AG04450 (cell line): ENCODE measurements around the gene INPP5D. TPM values are rescaled to one million over a fixed set of nuclear protein-coding genes. Genes with fewer than 3 reads are reported as not detected.
"Not testable (repeated sequence)": the region's sequence is repeated elsewhere in the genome, so short reads cannot be mapped to it uniquely, and the experiment has no call there.

Experiments
- CTCF ChIA-PET: fragments of 300-600, 350-600 bp; formaldehyde crosslinking; extraction: SDS; loops from one replicate; lab custom pipeline; 2022; ENCODE audit warnings: antibody characterized with exemption, inconsistent platforms; lab: Charles Lee
- POLR2A ChIA-PET: fragments of 350-600 bp; formaldehyde crosslinking; extraction: SDS; loops from one replicate; lab custom pipeline; 2021; ENCODE audit warnings: antibody characterized with exemption, inconsistent platforms; lab: Yijun Ruan, JAX
- DNase-seq: peaks from one replicate; pipeline ENCODE4 v3.0.0-alpha.2; 2011; ENCODE audit warnings: low read depth, low spot score
- H3K27ac ChIP-seq: one replicate; pipeline ENCODE4 v1.5.1; 2012; ENCODE audit warnings: low read depth, low read length, control low read depth
- H3K27me3 ChIP-seq: one replicate; pipeline ENCODE4 v1.6.0; 2012; ENCODE audit warnings: low read length; ENCODE audit not compliant: control insufficient read depth, insufficient read depth
- H3K4me3 ChIP-seq: 2 replicates; pipeline ENCODE4 v1.5.1; 2011; ENCODE audit warnings: mild to moderate bottlenecking, low read depth, low read length, control low read depth
- H3K9me3 ChIP-seq: 2 replicates; pipeline ENCODE4 v1.5.1; 2012; ENCODE audit warnings: low read length; ENCODE audit not compliant: control insufficient read depth, insufficient read depth
- polyA plus RNA-seq: library from polyadenylated mRNA; depleted of rRNA; stranded (reverse); fragments of >200 nt; gene quantifications from 2 replicates; pipeline ENCODE4 v1.2.3, GENCODE V29; 2011
- TF ChIP-seq, protein P1 (sequence below): IDR thresholded peaks from 2 replicates; pipeline ENCODE4 v1.5.1; 2011; ENCODE audit warnings: low read depth, low read length, control low read depth, inconsistent platforms

Gene INPP5D
- polyA plus RNA-seq, 1 experiment = 0.43 TPM

GRCh38 chr2:233121856-233122255 lies 61.7 kb downstream of the INPP5D start:
- Histone ChIP-seq H3K4me3 (no peak overlapping the region), H3K9me3 (no peaks in the 10 kb centered on the region; the same call in 1 of the 2 replicates), H3K27me3 (peaks cover 5% of the 10 kb centered on the region), H3K27ac (no peak overlapping the region)
- ChIA-PET POLR2A (no interaction called here), CTCF (no interaction called here)
- TF ChIP-seq, protein P1, sequence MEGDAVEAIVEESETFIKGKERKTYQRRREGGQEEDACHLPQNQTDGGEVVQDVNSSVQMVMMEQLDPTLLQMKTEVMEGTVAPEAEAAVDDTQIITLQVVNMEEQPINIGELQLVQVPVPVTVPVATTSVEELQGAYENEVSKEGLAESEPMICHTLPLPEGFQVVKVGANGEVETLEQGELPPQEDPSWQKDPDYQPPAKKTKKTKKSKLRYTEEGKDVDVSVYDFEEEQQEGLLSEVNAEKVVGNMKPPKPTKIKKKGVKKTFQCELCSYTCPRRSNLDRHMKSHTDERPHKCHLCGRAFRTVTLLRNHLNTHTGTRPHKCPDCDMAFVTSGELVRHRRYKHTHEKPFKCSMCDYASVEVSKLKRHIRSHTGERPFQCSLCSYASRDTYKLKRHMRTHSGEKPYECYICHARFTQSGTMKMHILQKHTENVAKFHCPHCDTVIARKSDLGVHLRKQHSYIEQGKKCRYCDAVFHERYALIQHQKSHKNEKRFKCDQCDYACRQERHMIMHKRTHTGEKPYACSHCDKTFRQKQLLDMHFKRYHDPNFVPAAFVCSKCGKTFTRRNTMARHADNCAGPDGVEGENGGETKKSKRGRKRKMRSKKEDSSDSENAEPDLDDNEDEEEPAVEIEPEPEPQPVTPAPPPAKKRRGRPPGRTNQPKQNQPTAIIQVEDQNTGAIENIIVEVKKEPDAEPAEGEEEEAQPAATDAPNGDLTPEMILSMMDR = no peak
- no peak for DNase-seq

DNA sequence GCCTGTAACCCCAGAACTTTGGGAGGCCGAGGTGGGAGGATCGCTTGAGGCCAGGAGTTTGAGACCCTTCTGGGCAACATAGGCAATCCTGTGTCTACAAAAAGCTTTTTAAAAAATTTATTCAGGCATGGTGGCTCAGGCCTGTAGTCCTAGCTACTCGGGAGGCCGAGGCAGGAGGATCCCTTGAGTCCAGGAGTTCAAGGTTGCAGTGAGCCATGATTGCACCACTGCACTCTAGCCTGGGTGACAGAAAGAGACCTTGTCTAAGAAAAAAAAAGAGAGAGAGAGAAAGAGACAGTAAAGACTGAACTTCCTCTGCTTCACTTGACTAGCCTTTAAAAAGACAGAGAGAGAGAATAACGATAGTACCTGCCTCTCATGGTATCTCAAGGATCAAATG lies 62.4 kb downstream of the INPP5D start:
- Histone ChIP-seq H3K27me3 (peaks cover 11% of the 10 kb centered on the region), H3K9me3 (no peaks in the 10 kb centered on the region; the same call in 1 of the 2 replicates), H3K27ac (no peak overlapping the region), H3K4me3 (no peak overlapping the region)
- DNase-seq = no peak
- ChIA-PET POLR2A (no interaction called here), CTCF (no interaction called here)
- TF ChIP-seq, protein P1 = no peak

GRCh38 chr2:233123576-233123975 lies 63.4 kb downstream of the INPP5D start:
- DNase-seq, H3K27me3 ChIP-seq, H3K4me3 ChIP-seq, POLR2A ChIA-PET, CTCF ChIA-PET, H3K9me3 ChIP-seq, H3K27ac ChIP-seq: not testable (repeated sequence)

- Histone ChIP-seq H3K27me3 (peaks cover 9% of the 10 kb centered on the region), H3K27ac (no peak overlapping the region), H3K4me3 (no peak overlapping the region), H3K9me3 (no peaks in the 10 kb centered on the region; the same call in 1 of the 2 replicates)
- ChIA-PET CTCF (no interaction called here), POLR2A (no interaction called here)
- TF ChIP-seq, protein P1 = no peak
- no peak for DNase-seq
These were observed 64.4 kb downstream of the INPP5D start for GRCh38 chr2:233124421-233125080.

DNA sequence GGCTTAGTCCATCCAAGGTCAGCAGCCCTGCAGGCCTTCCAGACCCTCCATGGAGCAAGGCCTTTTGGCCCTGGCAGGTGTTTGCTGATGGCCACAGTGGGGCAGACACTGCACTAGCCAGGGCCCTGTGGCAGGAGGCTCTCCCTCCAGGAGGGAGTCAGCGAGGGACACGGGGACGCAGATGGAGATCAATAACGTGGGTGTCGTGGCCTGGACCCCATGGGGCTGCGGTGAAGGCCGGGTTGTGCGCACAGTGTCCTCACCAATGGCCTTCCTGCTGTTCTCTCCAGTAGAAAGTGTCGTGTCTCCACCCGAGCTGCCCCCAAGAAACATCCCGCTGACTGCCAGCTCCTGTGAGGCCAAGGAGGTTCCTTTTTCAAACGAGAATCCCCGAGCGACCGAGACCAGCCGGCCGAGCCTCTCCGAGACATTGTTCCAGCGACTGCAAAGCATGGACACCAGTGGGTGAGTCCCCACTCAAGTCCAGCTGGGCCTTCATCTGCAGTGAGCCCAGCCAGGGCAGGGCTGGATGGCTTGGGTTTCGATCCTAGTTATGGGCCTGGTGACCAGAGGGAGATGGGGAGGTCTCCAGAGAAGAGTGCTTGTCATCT lies 65.4 kb downstream of the INPP5D start:
- H3K27me3 ChIP-seq = peaks cover 16% of the 10 kb centered on the region
- no peak overlapping the region for H3K4me3 ChIP-seq
- TF ChIP-seq, protein P1 = no peak
- H3K9me3 ChIP-seq = no peaks in the 10 kb centered on the region; the same call in 1 of the 2 replicates
- POLR2A ChIA-PET = no interaction called here
- no peak for DNase-seq
- CTCF ChIA-PET = no interaction called here
- no peak overlapping the region for H3K27ac ChIP-seq
